ENCODE results near the gene PRRC2C. TPM values are rescaled to one million over a fixed set of nuclear protein-coding genes. Genes with fewer than 3 reads are reported as not detected.

The PRRC2C gene
- total RNA-seq, 1 experiment from 2014 or later = 267 TPM

DNA sequence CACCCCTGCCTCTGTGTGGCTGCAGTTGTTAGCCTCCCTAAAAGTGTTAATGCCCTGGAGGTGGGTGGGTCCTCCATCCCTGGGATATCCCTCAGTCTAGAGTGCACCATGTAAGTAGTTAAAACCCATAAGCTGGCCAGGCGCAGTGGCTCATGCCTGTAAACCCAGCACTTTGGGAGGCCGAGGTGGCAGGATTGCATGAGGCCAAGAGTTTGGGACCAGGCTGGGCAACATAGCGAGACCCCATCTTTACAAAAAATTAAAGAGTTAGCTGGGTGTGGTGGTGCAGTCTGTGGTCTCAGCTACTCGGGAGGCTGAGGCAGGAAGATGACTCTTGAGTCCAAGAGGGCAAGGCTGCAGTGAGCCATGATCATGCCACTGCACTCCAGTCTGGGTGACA lies 156.9 kb downstream of the PRRC2C start:
- Histone ChIP-seq H2BK5ac (ENCODE audit: insufficient read length, low read length) (no peak overlapping the region), H2BK20ac (ENCODE audit: low read depth, low read length, poor library complexity, severe bottlenecking) (no peak overlapping the region), H3K9me3 (ENCODE audit: control insufficient read depth, low read depth, low read length) (no peaks in the 10 kb centered on the region), H3K4me2 (ENCODE audit: insufficient read depth, insufficient read length, low read length) (no peak overlapping the region), H4K5ac (ENCODE audit: insufficient read length, low read depth, low read length) (no peak overlapping the region), H3K14ac (ENCODE audit: insufficient read depth, low read length) (no peak overlapping the region), H3K27ac (ENCODE audit: insufficient read length, low read depth, low read length) (no peak overlapping the region), H3K4ac (ENCODE audit: low read depth, low read length) (no peak overlapping the region), H3K9ac (ENCODE audit: extremely low read depth, insufficient read length, low read length) (no peak overlapping the region), H3T11ph (ENCODE audit: low read length) (no peak overlapping the region), H3K18ac (ENCODE audit: insufficient read length, low read depth, low read length) (peak overlapping the region; percentile 65), H2BK120ac (ENCODE audit: low read depth, low read length, poor library complexity, severe bottlenecking) (no peak overlapping the region), H3K79me2 (ENCODE audit: insufficient read depth, low read length) (no peaks in the 10 kb centered on the region), H2AFZ (ENCODE audit: low read length) (no peak overlapping the region), H3K27me3 (ENCODE audit: insufficient read depth, low read length) (no peaks in the 10 kb centered on the region), H4K20me1 (ENCODE audit: control insufficient read depth, insufficient read depth, insufficient read length) (no peaks in the 10 kb centered on the region), H3K23me2 (ENCODE audit: insufficient read length, low read depth, low read length, poor library complexity, severe bottlenecking) (no peaks in the 10 kb centered on the region), H2BK12ac (ENCODE audit: insufficient read length, low read depth, low read length) (no peak overlapping the region), H3K4me1 (ENCODE audit: insufficient read depth, low read length) (peaks cover 2% of the 10 kb centered on the region; the same call in 1 of the 2 replicates), H3K23ac (ENCODE audit: insufficient read length, low read depth, low read length) (no peak overlapping the region), H3K56ac (ENCODE audit: insufficient read length, low read depth, low read length) (no peak overlapping the region), H4K91ac (ENCODE audit: insufficient read length, low read depth, low read length) (no peak overlapping the region), H2AK5ac (ENCODE audit: insufficient read length, low read length) (no peak overlapping the region), H4K8ac (replicated peaks; ENCODE audit: insufficient read length, low read depth, low read length) (no peak overlapping the region), H2BK15ac (ENCODE audit: low read depth, low read length) (no peak overlapping the region), H3K79me1 (ENCODE audit: insufficient read depth, low read depth, low read length, poor library complexity, severe bottlenecking) (no peaks in the 10 kb centered on the region)
- Mint-ChIP-seq H3K27me3 (ENCODE audit: low read depth) (no peaks in the 10 kb centered on the region; the same call in 1 of the 2 replicates), H3K27ac (peak overlapping the region; percentile 90 to 97 (median 93); a peak in 3 of 7 replicates), H3K4me3 (no peak overlapping the region), H3K9me3 (no peaks in the 10 kb centered on the region), H3K36me3 (ENCODE audit: insufficient read depth in 1 of 3, low read depth in 3 of 3) (no peaks in the 10 kb centered on the region), H3K4me1 (peaks cover 38 to 43% of the 10 kb centered on the region in 2 experiments)
- DNase-seq = peak; percentile 43
- no peak for TF ChIP-seq CTCF (conservative IDR thresholded peaks at IDR 0.05)
- no CpG with 5 or more reads among the region's 4 CpGs for WGBS (ENCODE audit: extremely low coverage, insufficient read length, low lambda C conversion rate)

Other genes with a start within 250 kb of the PRRC2C start
- not detected in 2 replicates for gene FMO1, start 237.0 kb upstream of the PRRC2C start, total RNA-seq (2021)
- gene FMO4, start 171.3 kb upstream of the PRRC2C start, total RNA-seq (2021) = 1.8 and 3.0 TPM in 2 replicates
- gene MYOCOS, start 136.7 kb downstream of the PRRC2C start, total RNA-seq (2021) = 0.13 TPM in 1 of 2 replicates, not detected in the other
- gene MYOC, start 167.2 kb downstream of the PRRC2C start, total RNA-seq (2021) = not detected in 2 replicates